Heart left ventricle (tissue), 13 donors: ENCODE measurements around the gene CLDN24.

Experiments used
- POLR2A ChIP-seq, 2 donors: fragments of 450-650 bp; IDR thresholded peaks; one replicate each; pipeline ENCODE4 v1.6.1; 2017; ENCODE audit warnings: antibody characterized with exemption in 2 of 2, mild to moderate bottlenecking in 2 of 2, moderate library complexity in 2 of 2
- TF ChIP-seq, protein P1 (sequence below), 12 donors: fragments of 200-600 bp; sonication (generic) in 4 of 12; IDR thresholded peaks; one replicate each; pipeline versions ENCODE4 v1.5.0 to v1.8.0; 2018 to 2022; ENCODE audit warnings: antibody characterized with exemption in 12 of 12, mild to moderate bottlenecking in 5 of 12
- donor health status: ischemic (EF 13 %, LVEDD 7.1; RV severe dilation, severe dysfunction).
- donor health status: DM: no; HTN: yes; CAD: no.
- donor health status: DM: no; HTN: no; CAD: no.
- donor health status: ischemic (EF 25% LVEDD 6.9; RV normal size, moderate dysfunction).
- donor health status: ischemic (EF 25% LVEDD 5.7; RV mildly dilated, moderate dysfunction).
- donor health status: ischemic (EF 35%, LVEDD 5.7; RV mildly dilated, moderate dysfunction).
- donor health status: nonischemic (EF 11% LVEDD 7.7; RV severe dilation, severe dysfunction).
- donor health status: DM: yes; HTN: yes; CAD: no.
- donor health status: PGD.
- donor health status: ischemic (EF 29% LVEDD 5.4; RV normal size, mild dysfunction).
- donor health status: nonischemic (EF 23%, LVEDD 6.1; RV moderate dilation, normal function).

DNA sequence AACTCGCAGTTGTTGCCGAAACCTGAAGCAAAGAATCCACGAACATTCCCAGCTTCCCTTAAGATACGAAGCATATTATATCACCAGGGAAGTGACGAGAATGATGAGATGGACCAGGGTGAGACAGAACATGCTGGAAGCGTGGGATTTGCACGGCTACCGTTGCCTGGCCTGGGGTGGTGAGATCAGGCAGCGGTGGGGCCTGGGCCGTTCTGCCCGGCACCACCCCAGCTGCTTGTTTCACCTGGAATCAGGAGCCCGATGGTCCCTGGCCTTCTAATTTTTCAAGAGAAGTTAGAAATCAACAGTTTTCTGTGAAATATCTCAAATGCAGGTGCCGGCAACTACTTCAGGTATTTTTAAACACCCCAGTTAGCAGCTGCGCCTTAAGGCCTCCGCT, 7.9 kb downstream of the CLDN24 start:
- TF ChIP-seq, protein P1, sequence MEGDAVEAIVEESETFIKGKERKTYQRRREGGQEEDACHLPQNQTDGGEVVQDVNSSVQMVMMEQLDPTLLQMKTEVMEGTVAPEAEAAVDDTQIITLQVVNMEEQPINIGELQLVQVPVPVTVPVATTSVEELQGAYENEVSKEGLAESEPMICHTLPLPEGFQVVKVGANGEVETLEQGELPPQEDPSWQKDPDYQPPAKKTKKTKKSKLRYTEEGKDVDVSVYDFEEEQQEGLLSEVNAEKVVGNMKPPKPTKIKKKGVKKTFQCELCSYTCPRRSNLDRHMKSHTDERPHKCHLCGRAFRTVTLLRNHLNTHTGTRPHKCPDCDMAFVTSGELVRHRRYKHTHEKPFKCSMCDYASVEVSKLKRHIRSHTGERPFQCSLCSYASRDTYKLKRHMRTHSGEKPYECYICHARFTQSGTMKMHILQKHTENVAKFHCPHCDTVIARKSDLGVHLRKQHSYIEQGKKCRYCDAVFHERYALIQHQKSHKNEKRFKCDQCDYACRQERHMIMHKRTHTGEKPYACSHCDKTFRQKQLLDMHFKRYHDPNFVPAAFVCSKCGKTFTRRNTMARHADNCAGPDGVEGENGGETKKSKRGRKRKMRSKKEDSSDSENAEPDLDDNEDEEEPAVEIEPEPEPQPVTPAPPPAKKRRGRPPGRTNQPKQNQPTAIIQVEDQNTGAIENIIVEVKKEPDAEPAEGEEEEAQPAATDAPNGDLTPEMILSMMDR (IDR thresholded peaks at IDR 0.05), result no peak
- no peak for TF ChIP-seq POLR2A (IDR thresholded peaks at IDR 0.05)
